Vagina (tissue), 2 donors: ENCODE data around the gene SCN2A.

Experiments
- POLR2A ChIP-seq, 2 donors: fragments of 450-650 bp; IDR thresholded peaks; one replicate each; pipeline ENCODE4 v1.6.1; 2017; ENCODE audit warnings: antibody characterized with exemption in 2 of 2, mild to moderate bottlenecking in 2 of 2, moderate library complexity in 2 of 2
- TF ChIP-seq, protein P1 (sequence below), 3 experiments: fragments of 450-650 bp in 2 of 3; fragments of 200-600 bp in 1 of 3; sonication (generic) in 1 of 3; IDR thresholded peaks; one replicate each; pipeline ENCODE4 v1.5.1; 2017 to 2019; ENCODE audit warnings: antibody characterized with exemption in 3 of 3, mild to moderate bottlenecking in 2 of 3, moderate library complexity in 2 of 3

DNA sequence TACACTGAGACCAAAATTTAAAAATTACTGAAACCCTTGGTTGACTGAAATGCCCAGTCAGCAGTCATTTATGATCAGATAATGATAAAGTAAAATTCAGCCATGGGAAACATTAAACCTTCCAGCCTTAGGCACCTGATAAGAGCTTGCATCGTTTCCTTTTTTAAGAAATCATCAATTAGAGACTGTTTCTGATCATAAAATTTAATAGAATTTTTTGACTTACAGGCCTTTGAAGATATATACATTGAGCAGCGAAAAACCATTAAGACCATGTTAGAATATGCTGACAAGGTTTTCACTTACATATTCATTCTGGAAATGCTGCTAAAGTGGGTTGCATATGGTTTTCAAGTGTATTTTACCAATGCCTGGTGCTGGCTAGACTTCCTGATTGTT is 130.7 kb downstream of the SCN2A start:
- TF ChIP-seq, protein P1, sequence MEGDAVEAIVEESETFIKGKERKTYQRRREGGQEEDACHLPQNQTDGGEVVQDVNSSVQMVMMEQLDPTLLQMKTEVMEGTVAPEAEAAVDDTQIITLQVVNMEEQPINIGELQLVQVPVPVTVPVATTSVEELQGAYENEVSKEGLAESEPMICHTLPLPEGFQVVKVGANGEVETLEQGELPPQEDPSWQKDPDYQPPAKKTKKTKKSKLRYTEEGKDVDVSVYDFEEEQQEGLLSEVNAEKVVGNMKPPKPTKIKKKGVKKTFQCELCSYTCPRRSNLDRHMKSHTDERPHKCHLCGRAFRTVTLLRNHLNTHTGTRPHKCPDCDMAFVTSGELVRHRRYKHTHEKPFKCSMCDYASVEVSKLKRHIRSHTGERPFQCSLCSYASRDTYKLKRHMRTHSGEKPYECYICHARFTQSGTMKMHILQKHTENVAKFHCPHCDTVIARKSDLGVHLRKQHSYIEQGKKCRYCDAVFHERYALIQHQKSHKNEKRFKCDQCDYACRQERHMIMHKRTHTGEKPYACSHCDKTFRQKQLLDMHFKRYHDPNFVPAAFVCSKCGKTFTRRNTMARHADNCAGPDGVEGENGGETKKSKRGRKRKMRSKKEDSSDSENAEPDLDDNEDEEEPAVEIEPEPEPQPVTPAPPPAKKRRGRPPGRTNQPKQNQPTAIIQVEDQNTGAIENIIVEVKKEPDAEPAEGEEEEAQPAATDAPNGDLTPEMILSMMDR (IDR thresholded peaks at IDR 0.05) = no peak
- no peak for TF ChIP-seq POLR2A (IDR thresholded peaks at IDR 0.05)
